Panc1 (cell line): ENCODE measurements around the gene SLC6A1. TPM values are rescaled to one million over a fixed set of nuclear protein-coding genes. Genes with fewer than 3 reads are reported as not detected.

ENCODE experiments used
- ATAC-seq: fragments of 200-7000 bp; cut with Tn5 transposase; 2 replicates; pipeline ENCODE4 v1.9.1; 2020; ENCODE audit warnings: mild to moderate bottlenecking, moderate library complexity
- BruUV-seq: library from RNA; stranded (reverse); fragments of 400-500 nt; replicated peaks from 2 replicates; lab custom pipeline; 2021; lab: Mats Ljungman, UMichigan
- CTCF ChIA-PET: fragments of 300-600 bp; sonication (Branson Sonifier 250); formaldehyde crosslinking; loops from one replicate; lab custom pipeline; 2022; ENCODE audit warnings: antibody characterized with exemption; lab: Charles Lee
- POLR2A ChIA-PET: fragments of 300-600 bp; sonication (Branson Sonifier 250); formaldehyde crosslinking; loops from one replicate; lab custom pipeline; 2022; ENCODE audit warnings: antibody characterized with exemption; lab: Charles Lee
- DNase-seq: peaks from one replicate; pipeline ENCODE4 v3.0.0-alpha.2; 2010; ENCODE audit warnings: low read depth, low spot score
- H3K27ac ChIP-seq: 2 replicates; pipeline ENCODE4 v1.5.1; 2011; ENCODE audit warnings: mild to moderate bottlenecking, low read length, inconsistent platforms
- H3K27me3 ChIP-seq: fragments of 200-500 bp; sonication (Bioruptor generic); 2 replicates; pipeline ENCODE4 v1.6.0; 2014; ENCODE audit warnings: low read length, inconsistent platforms; ENCODE audit not compliant: control insufficient read depth, insufficient read depth
- H3K36me3 ChIP-seq: fragments of 200-500 bp; sonication (Bioruptor generic); 2 replicates; pipeline ENCODE4 v1.5.1; 2014; ENCODE audit warnings: inconsistent platforms, mild to moderate bottlenecking, low read length, moderate library complexity; ENCODE audit not compliant: control insufficient read depth, insufficient read depth
- H3K4me1 ChIP-seq: 2 replicates; pipeline ENCODE4 v1.5.1; 2011; ENCODE audit warnings: inconsistent platforms, mild to moderate bottlenecking, low read length, moderate library complexity; ENCODE audit not compliant: control insufficient read depth, insufficient read depth
- H3K4me3 ChIP-seq, 2 experiments: 2 replicates each; pipeline ENCODE4 v1.5.1; 2011 to 2012; ENCODE audit warnings: low read depth in 2 of 2, low read length in 2 of 2, mild to moderate bottlenecking in 2 of 2, inconsistent platforms in 1 of 2, moderate library complexity in 1 of 2
- H3K9me3 ChIP-seq: fragments of 200-500 bp; sonication (Bioruptor generic); 2 replicates; pipeline ENCODE4 v1.5.1; 2014; ENCODE audit warnings: low read depth, mild to moderate bottlenecking, inconsistent platforms, low read length, moderate library complexity; ENCODE audit not compliant: control insufficient read depth, insufficient read depth
- POLR2AphosphoS5 ChIP-seq: IDR thresholded peaks from 2 replicates; pipeline ENCODE4 v1.6.1; 2012; ENCODE audit warnings: mild to moderate bottlenecking, low read depth, low read length, moderate library complexity
- SIN3A ChIP-seq: IDR thresholded peaks from 2 replicates; pipeline ENCODE4 v1.6.1; 2012; ENCODE audit warnings: low read depth, mild to moderate bottlenecking, low read length, moderate library complexity, borderline replicate concordance; ENCODE audit not compliant: insufficient read depth
- TCF7L2 ChIP-seq: IDR thresholded peaks from 2 replicates; pipeline ENCODE4 v1.6.1; 2011; ENCODE audit warnings: mild to moderate bottlenecking, low read depth, low read length, inconsistent platforms
- in situ Hi-C: cut with HindIII; loops from 2 replicates; pipeline ENCODE4 v1.10.0; 2016; ENCODE audit warnings: low sequenced_read_pairs, low pct_unique_long_range_greater_than_20kb
- intact Hi-C: fragments of 100-400 bp; cut with micrococcal nuclease; formaldehyde crosslinking; loops from one replicate; pipeline ENCODE4 v1.10.0; 2022; ENCODE audit not compliant: unreplicated experiment
- total RNA-seq: library from RNA; stranded (reverse); gene quantifications from one replicate; pipeline ENCODE4 v1.2.1, GENCODE V29; 2021; ENCODE audit not compliant: unreplicated experiment
- TF ChIP-seq, protein P1 (sequence below): fragments of 450-650 bp; IDR thresholded peaks from 2 replicates; pipeline ENCODE4 v1.5.1; 2017; ENCODE audit warnings: mild to moderate bottlenecking
- TF ChIP-seq, protein P2 (sequence below), 2 experiments: IDR thresholded peaks; 2 replicates each; pipeline ENCODE4 v1.6.1; 2011 to 2012; ENCODE audit warnings: low read depth in 2 of 2, control low read depth in 1 of 2, low read length in 1 of 2, mild to moderate bottlenecking in 1 of 2, moderate library complexity in 1 of 2; ENCODE audit not compliant: insufficient read depth in 1 of 2

The SLC6A1 gene
- total RNA-seq, 1 experiment from 2014 or later, result not detected

GRCh38 chr3:10986592-10986991, 6.0 kb upstream of the SLC6A1 start:
- BruUV-seq, result no TSS peak
- ChIA-PET POLR2A (no interaction called here), CTCF (interaction anchor here (1.3 kb wide), 1 partner anchor 21 kb away, joined by 4 read pairs; no protein-coding TSS in a partner anchor)
- DNase-seq (no peak), ATAC-seq (no peak)
- no peak overlapping the region for H3K27ac ChIP-seq
- TF ChIP-seq POLR2AphosphoS5, result no peak
- TF ChIP-seq, protein P1, sequence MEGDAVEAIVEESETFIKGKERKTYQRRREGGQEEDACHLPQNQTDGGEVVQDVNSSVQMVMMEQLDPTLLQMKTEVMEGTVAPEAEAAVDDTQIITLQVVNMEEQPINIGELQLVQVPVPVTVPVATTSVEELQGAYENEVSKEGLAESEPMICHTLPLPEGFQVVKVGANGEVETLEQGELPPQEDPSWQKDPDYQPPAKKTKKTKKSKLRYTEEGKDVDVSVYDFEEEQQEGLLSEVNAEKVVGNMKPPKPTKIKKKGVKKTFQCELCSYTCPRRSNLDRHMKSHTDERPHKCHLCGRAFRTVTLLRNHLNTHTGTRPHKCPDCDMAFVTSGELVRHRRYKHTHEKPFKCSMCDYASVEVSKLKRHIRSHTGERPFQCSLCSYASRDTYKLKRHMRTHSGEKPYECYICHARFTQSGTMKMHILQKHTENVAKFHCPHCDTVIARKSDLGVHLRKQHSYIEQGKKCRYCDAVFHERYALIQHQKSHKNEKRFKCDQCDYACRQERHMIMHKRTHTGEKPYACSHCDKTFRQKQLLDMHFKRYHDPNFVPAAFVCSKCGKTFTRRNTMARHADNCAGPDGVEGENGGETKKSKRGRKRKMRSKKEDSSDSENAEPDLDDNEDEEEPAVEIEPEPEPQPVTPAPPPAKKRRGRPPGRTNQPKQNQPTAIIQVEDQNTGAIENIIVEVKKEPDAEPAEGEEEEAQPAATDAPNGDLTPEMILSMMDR, result no peak
- no peak for TF ChIP-seq SIN3A
- TF ChIP-seq TCF7L2, result no peak
- TF ChIP-seq, protein P2, sequence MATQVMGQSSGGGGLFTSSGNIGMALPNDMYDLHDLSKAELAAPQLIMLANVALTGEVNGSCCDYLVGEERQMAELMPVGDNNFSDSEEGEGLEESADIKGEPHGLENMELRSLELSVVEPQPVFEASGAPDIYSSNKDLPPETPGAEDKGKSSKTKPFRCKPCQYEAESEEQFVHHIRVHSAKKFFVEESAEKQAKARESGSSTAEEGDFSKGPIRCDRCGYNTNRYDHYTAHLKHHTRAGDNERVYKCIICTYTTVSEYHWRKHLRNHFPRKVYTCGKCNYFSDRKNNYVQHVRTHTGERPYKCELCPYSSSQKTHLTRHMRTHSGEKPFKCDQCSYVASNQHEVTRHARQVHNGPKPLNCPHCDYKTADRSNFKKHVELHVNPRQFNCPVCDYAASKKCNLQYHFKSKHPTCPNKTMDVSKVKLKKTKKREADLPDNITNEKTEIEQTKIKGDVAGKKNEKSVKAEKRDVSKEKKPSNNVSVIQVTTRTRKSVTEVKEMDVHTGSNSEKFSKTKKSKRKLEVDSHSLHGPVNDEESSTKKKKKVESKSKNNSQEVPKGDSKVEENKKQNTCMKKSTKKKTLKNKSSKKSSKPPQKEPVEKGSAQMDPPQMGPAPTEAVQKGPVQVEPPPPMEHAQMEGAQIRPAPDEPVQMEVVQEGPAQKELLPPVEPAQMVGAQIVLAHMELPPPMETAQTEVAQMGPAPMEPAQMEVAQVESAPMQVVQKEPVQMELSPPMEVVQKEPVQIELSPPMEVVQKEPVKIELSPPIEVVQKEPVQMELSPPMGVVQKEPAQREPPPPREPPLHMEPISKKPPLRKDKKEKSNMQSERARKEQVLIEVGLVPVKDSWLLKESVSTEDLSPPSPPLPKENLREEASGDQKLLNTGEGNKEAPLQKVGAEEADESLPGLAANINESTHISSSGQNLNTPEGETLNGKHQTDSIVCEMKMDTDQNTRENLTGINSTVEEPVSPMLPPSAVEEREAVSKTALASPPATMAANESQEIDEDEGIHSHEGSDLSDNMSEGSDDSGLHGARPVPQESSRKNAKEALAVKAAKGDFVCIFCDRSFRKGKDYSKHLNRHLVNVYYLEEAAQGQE (IDR thresholded peaks at IDR 0.05; ENCODE audit: insufficient read depth in 1 of 2, low read depth in 2 of 2, low read length in 1 of 2), result no peak
- no peaks in the 10 kb centered on the region for H3K9me3 ChIP-seq
- H3K4me1 ChIP-seq, result no peaks in the 10 kb centered on the region
- no peaks in the 10 kb centered on the region for H3K36me3 ChIP-seq
- H3K27me3 ChIP-seq, result peaks cover 7% of the 10 kb centered on the region
- H3K4me3 ChIP-seq, result no peak overlapping the region
- in situ Hi-C loops (no loop called here), intact Hi-C loops (no loop called here)

- in situ Hi-C loops, result no loop called here
- ATAC-seq, result no peak
These were observed 4.4 kb upstream of the SLC6A1 start for GRCh38 chr3:10988001-10988665.

GRCh38 chr3:10988991-10989484, 3.5 kb upstream of the SLC6A1 start:
- ChIA-PET CTCF (no interaction called here), POLR2A (no interaction called here)
- in situ Hi-C loops (no loop called here), intact Hi-C loops (no loop called here)
- BruUV-seq, result no TSS peak
- TF ChIP-seq, protein P1, result no peak
- ATAC-seq, result no peak
- H3K4me3 ChIP-seq, result no peak overlapping the region
- H3K36me3 ChIP-seq, result no peaks in the 10 kb centered on the region
- H3K4me1 ChIP-seq, result no peaks in the 10 kb centered on the region
- H3K27me3 ChIP-seq, result peaks cover 2% of the 10 kb centered on the region
- H3K27ac ChIP-seq, result no peak overlapping the region
- H3K9me3 ChIP-seq, result no peaks in the 10 kb centered on the region
- no peak for DNase-seq

More at GRCh38 chr3:10988001-10988665, 4.4 kb upstream of the SLC6A1 start:
- Histone ChIP-seq H3K27ac (no peak overlapping the region), H3K4me3 (no peak overlapping the region), H3K36me3 (no peaks in the 10 kb centered on the region), H3K9me3 (no peaks in the 10 kb centered on the region), H3K4me1 (no peaks in the 10 kb centered on the region), H3K27me3 (peaks cover 3% of the 10 kb centered on the region)
- no peak for DNase-seq
- ChIA-PET CTCF (no interaction called here), POLR2A (no interaction called here)
- TF ChIP-seq SIN3A, result no peak
- no TSS peak for BruUV-seq
- intact Hi-C loops, result no loop called here
